A549 (cell line): ENCODE data around the gene ACTR1B. TPM values are rescaled to one million over a fixed set of nuclear protein-coding genes. Genes with fewer than 3 reads are reported as not detected.
A peak's percentile ranks its signal among the peaks of the same experiment; 100 is the strongest.

Experiments
- ATAC-seq, 2 experiments: fragments of 200-7000 bp in 1 of 2; fragments of >200 bp in 1 of 2; cut with Nextera tagmentation in 1 of 2; cut with Tn5 transposase in 1 of 2; 3 replicates each; pipeline versions ENCODE4 v1.8.0 to v1.9.1; 2018 to 2020; ENCODE audit warnings: mild to moderate bottlenecking in 1 of 2, moderate library complexity in 1 of 2
- CTCF ChIA-PET: fragments of 300-600 bp; sonication (Branson Sonifier 250); formaldehyde crosslinking; extraction: SDS; loops from one replicate; lab custom pipeline; 2021; ENCODE audit warnings: antibody characterized with exemption, inconsistent platforms; lab: Yijun Ruan, JAX
- POLR2A ChIA-PET: fragments of 350-600 bp; formaldehyde crosslinking; extraction: SDS; loops from one replicate; lab custom pipeline; 2021; ENCODE audit warnings: antibody characterized with exemption, inconsistent platforms; lab: Yijun Ruan, JAX
- DNase-seq, 2 experiments: peaks; one replicate each; pipeline versions ENCODE4 v3.0.0 to v3.0.0-alpha.2; 2011 to 2016; ENCODE audit warnings: low read depth in 1 of 2, low spot score in 1 of 2
- FAIRE-seq: peaks from 2 replicates; lab custom pipeline; 2011; peaks lifted over from hg19 to GRCh38; lab: Jason Lieb, UNC
- H3K27ac ChIP-seq, 2 experiments: fragments of >200 bp; sonication (Bioruptor Twin); formaldehyde crosslinking; 3 replicates each; pipeline ENCODE4 v1.5.1; 2016 to 2017
- H3K4me1 ChIP-seq: fragments of >200 bp; sonication (Bioruptor Twin); formaldehyde crosslinking; 3 replicates; pipeline ENCODE4 v1.6.1; 2016
- H3K4me2 ChIP-seq: fragments of >200 bp; sonication (Bioruptor Twin); formaldehyde crosslinking; 3 replicates; pipeline ENCODE4 v1.6.1; 2016
- H3K4me3 ChIP-seq: fragments of >200 bp; sonication (Bioruptor Twin); formaldehyde crosslinking; 3 replicates; pipeline ENCODE4 v1.5.1; 2016
- H3K9me3 ChIP-seq: fragments of >200 bp; sonication (Bioruptor Twin); formaldehyde crosslinking; 3 replicates; pipeline ENCODE4 v1.6.1; 2016
- BHLHE40 ChIP-seq: IDR thresholded peaks from 2 replicates; pipeline ENCODE4 v1.6.1; 2012; ENCODE audit warnings: low read depth, low read length, inconsistent platforms
- CHD4 ChIP-seq: fragments of 200-600 bp; sonication (generic); IDR thresholded peaks from 2 replicates; pipeline ENCODE4 v1.6.1; 2016; ENCODE audit warnings: antibody characterized with exemption, mild to moderate bottlenecking, borderline replicate concordance
- E2F6 ChIP-seq: IDR thresholded peaks from 2 replicates; pipeline ENCODE4 v1.6.1; 2012; ENCODE audit warnings: low read depth, borderline replicate concordance
- HEYL ChIP-seq: fragments of 250-450 bp; sonication (Bioruptor Pico); IDR thresholded peaks from 2 replicates; pipeline ENCODE4 v1.8.0; 2021; ENCODE audit warnings: mild to moderate bottlenecking, moderate library complexity
- HOXB5 ChIP-seq: fragments of 250-450 bp; sonication (Bioruptor Pico); IDR thresholded peaks from 2 replicates; pipeline ENCODE4 v1.5.0; 2020; ENCODE audit warnings: mild to moderate bottlenecking, moderate library complexity
- PHF8 ChIP-seq: fragments of 200-600 bp; sonication (generic); IDR thresholded peaks from 2 replicates; pipeline ENCODE4 v1.6.1; 2016; ENCODE audit warnings: low read depth, mild to moderate bottlenecking, antibody characterized with exemption, moderate library complexity, borderline replicate concordance
- RAD21 ChIP-seq, 2 experiments: fragments of >200 bp in 1 of 2; sonication (Bioruptor Twin) in 1 of 2; formaldehyde crosslinking in 1 of 2; IDR thresholded peaks in 1 of 2; conservative IDR thresholded peaks in 1 of 2; 2 replicates in 1 of 2; 3 replicates in 1 of 2; pipeline ENCODE4 v1.6.1; 2012 to 2018; ENCODE audit warnings: inconsistent platforms in 1 of 2
- SMC3 ChIP-seq: fragments of >200 bp; sonication (Bioruptor Twin); formaldehyde crosslinking; IDR thresholded peaks from 3 replicates; pipeline ENCODE4 v1.6.1; 2018; ENCODE audit warnings: inconsistent platforms
- USF2 ChIP-seq: fragments of 450-650 bp; IDR thresholded peaks from 2 replicates; pipeline ENCODE4 v1.6.1; 2014; ENCODE audit warnings: antibody characterized with exemption
- WGBS: methylation state at CpG from one replicate; pipeline ENCODE4 v1.1.6; 2017; ENCODE audit errors: missing lambda C conversion rate; 5-methylcytosine and 5-hydroxymethylcytosine counted together
- polyA plus RNA-seq, 4 experiments: library from polyadenylated mRNA; depleted of rRNA in 3 of 4; stranded (reverse); fragments of >200 nt; fragmentation: RNase III in 1 of 4; extraction: RNeasy Plus Mini Kit Qiagen cat#74134 plus additional on column Dnase treatment in 1 of 4; gene quantifications; 2 replicates in 3 of 4; 3 replicates in 1 of 4; pipeline ENCODE4 v1.2.3, GENCODE V29; 2011 to 2017
- TF ChIP-seq, protein P1 (sequence below): fragments of >200 bp; sonication (Bioruptor Twin); formaldehyde crosslinking; IDR thresholded peaks from 2 replicates; pipeline ENCODE4 v1.6.1; 2016
- TF ChIP-seq, protein P2 (sequence below): fragments of 250-450 bp; sonication (Bioruptor Pico); IDR thresholded peaks from 2 replicates; pipeline ENCODE4 v1.5.0; 2021; ENCODE audit warnings: mild to moderate bottlenecking, moderate library complexity, borderline replicate concordance

ACTR1B gene
- polyA plus RNA-seq, 2 of the 4 experiments (the other 2 are of a cell fraction), result 24.7 to 37.6 TPM

DNA sequence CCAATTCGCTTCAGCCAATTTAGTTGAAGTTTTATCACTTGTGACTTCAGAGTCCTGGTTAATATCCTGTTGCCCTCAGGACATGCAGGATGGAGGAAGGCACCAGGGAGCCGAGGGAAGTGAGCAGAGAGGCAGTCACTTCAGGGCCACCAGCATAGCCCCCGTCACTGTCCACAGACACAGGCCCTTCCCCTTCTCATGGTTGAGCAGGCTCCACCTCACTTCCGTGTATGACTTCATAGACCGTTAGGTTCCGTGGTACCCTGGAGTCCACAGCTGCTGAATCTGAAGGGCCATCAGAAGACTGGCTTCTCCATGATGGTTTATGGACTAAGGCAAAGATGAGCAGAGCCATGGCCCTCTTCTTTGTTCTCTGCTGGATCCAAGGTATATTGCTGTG, 5.6 kb upstream of the ACTR1B start, which contains the start of gene C2orf92:
TSS of gene C2orf92 (plus strand) at position 266 of the 400 bp plus-strand sequence. CDS start at position 342, 76 bp downstream.
- Histone ChIP-seq H3K27ac (no peak within 1 kb of the TSS), H3K4me2 (no peak within 1 kb of the TSS), H3K9me3 (no peaks in the 10 kb centered on the region), H3K4me1 (no peaks in the 10 kb centered on the region), H3K4me3 (no peak within 1 kb of the TSS)
- ATAC-seq (no peak), FAIRE-seq (no peak), DNase-seq (no peak)
- ChIA-PET CTCF (interaction anchor here (0.6 to 1.3 kb wide), 5 partner anchors 21 to 79 kb away, joined by 3 to 7 read pairs (median 5); partner anchors contain the start of gene COX5B), POLR2A (no interaction called here)
- TF ChIP-seq RAD21 (conservative IDR thresholded peaks at IDR 0.05 in 1 of 2, IDR thresholded peaks at IDR 0.05 in 1 of 2) (no peak), BHLHE40 (no peak), SMC3 (no peak), E2F6 (no peak), HEYL (CRISPR knock-in tag) (no peak)
- 79% methylated on average over 6 of the region's 6 CpGs for WGBS

DNA sequence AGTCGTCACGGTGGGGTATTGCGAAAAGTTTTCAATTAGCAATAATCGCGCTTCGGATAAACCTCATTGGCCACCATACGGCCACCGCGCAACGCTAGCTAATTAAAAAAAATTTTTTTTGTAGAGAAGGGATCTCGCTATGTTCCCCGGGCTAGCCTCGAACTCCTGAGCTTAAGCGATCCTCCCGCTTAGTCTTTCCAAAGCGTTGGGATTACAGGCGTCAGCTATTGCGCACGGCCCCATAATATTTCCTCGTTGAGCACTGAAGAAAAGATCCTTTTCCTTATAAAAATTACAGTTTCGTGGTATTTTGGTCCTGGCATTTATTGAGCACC, 759 bp upstream of the ACTR1B start:
- CTCF ChIA-PET, result interaction anchor here (0.7 to 6.2 kb wide), 11 partner anchors 10 to 74 kb away, joined by 3 to 93 read pairs (median 6); no protein-coding TSS in a partner anchor

GRCh38 chr2:97663626-97663961, 250 bp downstream of the ACTR1B start:
- ATAC-seq, result no peak; a peak in 1 of 6 replicates
- CTCF ChIA-PET, result interaction anchor here (0.5 to 6.2 kb wide), 12 partner anchors 9 to 899 kb away, joined by 3 to 93 read pairs (median 6); no protein-coding TSS in a partner anchor
- 0% methylated on average over 1 of the region's 46 CpGs for WGBS

More for the DNA sequence above, 759 bp upstream of the ACTR1B start:
- Histone ChIP-seq H3K4me3 (peak overlapping the region; percentile 95), H3K27ac (peak overlapping the region; percentile 96 to 97), H3K4me1 (peaks cover 9% of the 10 kb centered on the region), H3K9me3 (no peaks in the 10 kb centered on the region), H3K4me2 (peak overlapping the region; percentile 65)
- POLR2A ChIA-PET, result interaction anchor here (0.8 to 4.1 kb wide), 6 partner anchors 10 to 74 kb away, joined by 3 to 76 read pairs (median 6); partner anchors contain the start of genes ANKRD36B and COX5B
- ATAC-seq (peak in 1 of 2 experiments; percentile 7; a peak in 3 of 6 replicates), DNase-seq (peak in 1 of 2 experiments; percentile 69), FAIRE-seq (no peak)
- 0 out of 3 replicates have a peak, but pooled peaks have one; percentile 0 for TF ChIP-seq SMC3
- no peak for TF ChIP-seq CHD4
- TF ChIP-seq, protein P1, sequence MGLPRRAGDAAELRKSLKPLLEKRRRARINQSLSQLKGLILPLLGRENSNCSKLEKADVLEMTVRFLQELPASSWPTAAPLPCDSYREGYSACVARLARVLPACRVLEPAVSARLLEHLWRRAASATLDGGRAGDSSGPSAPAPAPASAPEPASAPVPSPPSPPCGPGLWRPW, result no peak
- TF ChIP-seq, protein P2, sequence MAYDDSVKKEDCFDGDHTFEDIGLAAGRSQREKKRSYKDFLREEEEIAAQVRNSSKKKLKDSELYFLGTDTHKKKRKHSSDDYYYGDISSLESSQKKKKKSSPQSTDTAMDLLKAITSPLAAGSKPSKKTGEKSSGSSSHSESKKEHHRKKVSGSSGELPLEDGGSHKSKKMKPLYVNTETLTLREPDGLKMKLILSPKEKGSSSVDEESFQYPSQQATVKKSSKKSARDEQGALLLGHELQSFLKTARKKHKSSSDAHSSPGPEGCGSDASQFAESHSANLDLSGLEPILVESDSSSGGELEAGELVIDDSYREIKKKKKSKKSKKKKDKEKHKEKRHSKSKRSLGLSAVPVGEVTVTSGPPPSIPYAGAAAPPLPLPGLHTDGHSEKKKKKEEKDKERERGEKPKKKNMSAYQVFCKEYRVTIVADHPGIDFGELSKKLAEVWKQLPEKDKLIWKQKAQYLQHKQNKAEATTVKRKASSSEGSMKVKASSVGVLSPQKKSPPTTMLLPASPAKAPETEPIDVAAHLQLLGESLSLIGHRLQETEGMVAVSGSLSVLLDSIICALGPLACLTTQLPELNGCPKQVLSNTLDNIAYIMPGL (CRISPR knock-in tag), result no peak
- WGBS, result 5% methylated on average over 21 of the region's 21 CpGs

More at GRCh38 chr2:97663626-97663961, 250 bp downstream of the ACTR1B start:
- H3K9me3 ChIP-seq, result no peaks in the 10 kb centered on the region
- H3K27ac ChIP-seq, result peak overlapping the region; percentile 96 to 97
- H3K4me2 ChIP-seq, result peak overlapping the region; percentile 79
- DNase-seq (no peak), FAIRE-seq (no peak)
- peak overlapping the region; percentile 95 for H3K4me3 ChIP-seq
- TF ChIP-seq HOXB5 (CRISPR knock-in tag) (0 out of 2 replicates have a peak, but pooled peaks have one; percentile 31), PHF8 (peak; percentile 26; the same call in 1 of the 2 replicates), USF2 (no peak)
- peaks cover 9% of the 10 kb centered on the region for H3K4me1 ChIP-seq
- POLR2A ChIA-PET, result interaction anchor here (1.2 to 4.1 kb wide), 6 partner anchors 10 to 73 kb away, joined by 3 to 76 read pairs (median 6); partner anchors contain the start of genes ANKRD36B and COX5B
